GM12878 (cell line): ENCODE results near the gene PKHD1. TPM values are rescaled to one million over a fixed set of nuclear protein-coding genes. Genes with fewer than 3 reads are reported as not detected.

Experiments used
- ATAC-seq: fragments of 200-7000 bp; cut with Tn5 transposase; 3 replicates; pipeline ENCODE4 v1.9.1; 2020; ENCODE audit warnings: mild to moderate bottlenecking, moderate library complexity
- BruUV-seq: library from RNA; stranded (reverse); fragments of 400-500 nt; replicated peaks from 2 replicates; lab custom pipeline; 2021; lab: Mats Ljungman, UMichigan
- CTCF ChIA-PET: fragments of 300-600 bp; sonication (Branson Sonifier 250); formaldehyde crosslinking; extraction: SDS; loops from one replicate; lab custom pipeline; 2021; ENCODE audit warnings: inconsistent platforms; lab: Yijun Ruan, JAX
- POLR2A ChIA-PET: fragments of 350-600 bp; formaldehyde crosslinking; extraction: SDS; loops from one replicate; lab custom pipeline; 2021; ENCODE audit warnings: inconsistent platforms; lab: Charles Lee
- RAD21 ChIA-PET: fragments of 300-600 bp; sonication (Branson Sonifier 250); formaldehyde crosslinking; loops from one replicate; lab custom pipeline; 2023; ENCODE audit warnings: antibody characterized with exemption; ENCODE audit not compliant: unreplicated experiment; lab: Charles Lee
- SMC1A ChIA-PET: fragments of 300-600 bp; sonication (Branson Sonifier 250); formaldehyde crosslinking; loops from one replicate; lab custom pipeline; 2023; ENCODE audit not compliant: unreplicated experiment, uncharacterized antibody; lab: Charles Lee
- DNase-seq: peaks from one replicate; pipeline ENCODE4 v3.0.0-alpha.2; 2011; ENCODE audit warnings: low read depth, low spot score
- FAIRE-seq: peaks from 3 replicates; lab custom pipeline; 2011; peaks lifted over from hg19 to GRCh38; lab: Jason Lieb, UNC
- H2AFZ ChIP-seq: 2 replicates; pipeline ENCODE4 v1.6.0; 2011; ENCODE audit warnings: low read depth, low read length, control low read depth; ENCODE audit not compliant: control insufficient read depth
- H3K27ac ChIP-seq: 2 replicates; pipeline ENCODE4 v1.5.1; 2011; ENCODE audit warnings: control low read depth; ENCODE audit not compliant: control insufficient read depth, insufficient read depth
- H3K27me3 ChIP-seq, 2 experiments: replicated peaks in 1 of 2; 2 replicates each; pipeline versions ENCODE4 v1.6.0 to v1.6.1; 2011; ENCODE audit warnings: low read length in 1 of 2; ENCODE audit not compliant: control insufficient read depth in 2 of 2, insufficient read depth in 2 of 2
- H3K36me3 ChIP-seq, 2 experiments: 2 replicates each; pipeline ENCODE4 v1.5.1; 2011; ENCODE audit warnings: low read length in 1 of 2; ENCODE audit not compliant: control insufficient read depth in 2 of 2, insufficient read depth in 2 of 2
- H3K4me1 ChIP-seq: 2 replicates; pipeline ENCODE4 v1.6.1; 2011; ENCODE audit warnings: mild to moderate bottlenecking, low read length, moderate library complexity, mixed read lengths; ENCODE audit not compliant: control insufficient read depth, insufficient read depth
- H3K4me2 ChIP-seq: 2 replicates; pipeline ENCODE4 v1.6.0; 2011; ENCODE audit warnings: control low read depth; ENCODE audit not compliant: control insufficient read depth, insufficient read depth
- H3K4me3 ChIP-seq: fragments of 200-600 bp; sonication (generic); 2 replicates; pipeline ENCODE4 v1.5.1; 2016
- H3K79me2 ChIP-seq: 2 replicates; pipeline ENCODE4 v1.6.0; 2011; ENCODE audit warnings: low read length; ENCODE audit not compliant: control insufficient read depth, insufficient read depth
- H3K9ac ChIP-seq: 2 replicates; pipeline ENCODE4 v1.8.0; 2011; ENCODE audit warnings: low read length, control low read depth, mixed read lengths; ENCODE audit not compliant: control insufficient read depth, insufficient read depth
- H3K9me3 ChIP-seq: replicated peaks from 3 replicates; pipeline ENCODE4 v1.5.1; 2011; ENCODE audit warnings: mild to moderate bottlenecking, low read length; ENCODE audit not compliant: control insufficient read depth, insufficient read depth
- H4K20me1 ChIP-seq: 2 replicates; pipeline ENCODE4 v1.6.0; 2011; ENCODE audit not compliant: control insufficient read depth, insufficient read depth
- ESRRA ChIP-seq: IDR thresholded peaks from 2 replicates; pipeline ENCODE4 v1.6.1; 2012; ENCODE audit warnings: mild to moderate bottlenecking, low read length, improper control_type of control experiment
- KAT2A ChIP-seq: conservative IDR thresholded peaks from 2 replicates; pipeline ENCODE4 v1.6.1; 2011; ENCODE audit warnings: low read depth, low read length; ENCODE audit not compliant: control insufficient read depth
- NFYA ChIP-seq: IDR thresholded peaks from 2 replicates; pipeline ENCODE4 v1.6.1; 2011; ENCODE audit warnings: low read depth, mild to moderate bottlenecking, low read length, improper control_type of control experiment, borderline replicate concordance
- PAX5 ChIP-seq: IDR thresholded peaks from 2 replicates; pipeline ENCODE4 v1.6.1; 2011; ENCODE audit warnings: low read depth, low read length, borderline replicate concordance
- POLR2A ChIP-seq: IDR thresholded peaks from 2 replicates; pipeline ENCODE4 v1.6.1; 2011; ENCODE audit warnings: low read depth, mild to moderate bottlenecking, low read length
- RBBP5 ChIP-seq: fragments of 200-600 bp; sonication (generic); conservative IDR thresholded peaks from 2 replicates; pipeline ENCODE4 v1.6.1; 2016
- ZNF217 ChIP-seq: fragments of 450-650 bp; IDR thresholded peaks from 2 replicates; pipeline ENCODE4 v1.6.1; 2017; ENCODE audit warnings: antibody characterized with exemption, mild to moderate bottlenecking
- ZNF274 ChIP-seq: IDR thresholded peaks from one replicate; pipeline ENCODE4 v1.8.0; 2011; ENCODE audit not compliant: insufficient read length, insufficient read depth
- WGBS: methylation state at CpG from one replicate; pipeline ENCODE4 v1.1.6; 2016; ENCODE audit warnings: low lambda C conversion rate; ENCODE audit not compliant: insufficient replicate concordance, insufficient coverage; ENCODE audit errors: missing lambda C conversion rate; 5-methylcytosine and 5-hydroxymethylcytosine counted together
- in situ Hi-C: fragments of 300-500 bp; cut with MboI; formaldehyde crosslinking; loops from 9 replicates; pipeline ENCODE4 v1.14.3; 2018; ENCODE audit warnings: mixed read lengths
- intact Hi-C: fragments of 100-400 bp; cut with micrococcal nuclease; formaldehyde crosslinking; loops from one replicate; pipeline ENCODE4 v1.14.2; 2022; ENCODE audit not compliant: unreplicated experiment
- polyA plus RNA-seq, 11 experiments: library from polyadenylated mRNA; depleted of rRNA in 4 of 11; unstranded in 6 of 11; stranded (reverse) in 5 of 11; fragments of >200 nt; fragmentation: Nextera tagmentation in 4 of 11; fragmentation: Illumina TruSeq in 1 of 11; extraction: Ambion mirVana in 4 of 11; extraction: Trizol in 1 of 11; gene quantifications; 1 replicate in 1 of 11; 2 replicates in 10 of 11; pipeline versions ENCODE4 v1.2.1 to v1.2.3, GENCODE V29; 2011 to 2016; ENCODE audit warnings: inconsistent platforms in 2 of 11, missing spikeins in 2 of 11, low read depth in 1 of 11
- total RNA-seq, 4 experiments: library from RNA; depleted of rRNA in 3 of 4; stranded (reverse); fragments of >200 nt in 3 of 4; fragmentation: Illumina TruSeq in 1 of 4; extraction: Trizol in 1 of 4; gene quantifications; 2 replicates each; pipeline versions ENCODE4 v1.2.1 to v1.2.3, GENCODE V29; 2013 to 2021
- TF ChIP-seq, protein P1 (sequence below): fragments of 450-650 bp; IDR thresholded peaks from 2 replicates; pipeline ENCODE4 v1.6.1; 2017; ENCODE audit warnings: mild to moderate bottlenecking

Gene PKHD1
- total and polyA plus RNA-seq, 10 of the 15 experiments (the other 5 are each of a cell fraction or from before 2014, with no cell fraction given) = under 0.01 to 0.90 (median 0.02) TPM; not detected in 1

DNA sequence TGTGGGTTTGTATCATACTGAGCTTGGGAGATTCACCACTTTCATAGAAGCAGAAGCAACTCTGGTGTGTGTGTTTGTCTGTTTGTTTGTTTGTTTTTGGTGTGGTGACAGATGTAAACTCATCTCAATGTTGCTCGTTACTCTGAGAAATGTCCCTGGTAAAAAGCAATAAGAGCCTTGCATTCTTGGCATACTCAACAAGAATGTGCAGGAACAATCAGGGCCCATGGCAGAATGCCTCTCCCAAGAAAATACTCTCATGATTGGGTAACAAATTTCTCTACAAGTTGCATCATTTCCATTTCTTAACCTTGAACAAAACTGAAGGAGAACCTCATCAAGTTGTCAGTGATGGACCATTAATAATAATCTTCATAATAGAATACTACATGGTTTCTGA lies 43.0 kb upstream of the PKHD1 start:
- Histone ChIP-seq H3K27me3 (peaks cover 2 to 3% of the 10 kb centered on the region in 2 experiments; a peak in 2 of 4 replicates), H3K36me3 (no peaks in the 10 kb centered on the region), H3K79me2 (no peaks in the 10 kb centered on the region), H3K9ac (no peak overlapping the region), H3K4me3 (no peak overlapping the region), H4K20me1 (no peaks in the 10 kb centered on the region), H3K4me2 (no peak overlapping the region), H3K9me3 (no peaks in the 10 kb centered on the region), H3K4me1 (no peaks in the 10 kb centered on the region), H3K27ac (no peak overlapping the region), H2AFZ (no peak overlapping the region)
- CTCF ChIA-PET = interaction anchor here (1.3 kb wide), 1 partner anchor 15 kb away, joined by 3 read pairs; no protein-coding TSS in a partner anchor
- ATAC-seq = no peak
- POLR2A ChIA-PET = no interaction called here
- SMC1A ChIA-PET = no interaction called here
- TF ChIP-seq, protein P1, sequence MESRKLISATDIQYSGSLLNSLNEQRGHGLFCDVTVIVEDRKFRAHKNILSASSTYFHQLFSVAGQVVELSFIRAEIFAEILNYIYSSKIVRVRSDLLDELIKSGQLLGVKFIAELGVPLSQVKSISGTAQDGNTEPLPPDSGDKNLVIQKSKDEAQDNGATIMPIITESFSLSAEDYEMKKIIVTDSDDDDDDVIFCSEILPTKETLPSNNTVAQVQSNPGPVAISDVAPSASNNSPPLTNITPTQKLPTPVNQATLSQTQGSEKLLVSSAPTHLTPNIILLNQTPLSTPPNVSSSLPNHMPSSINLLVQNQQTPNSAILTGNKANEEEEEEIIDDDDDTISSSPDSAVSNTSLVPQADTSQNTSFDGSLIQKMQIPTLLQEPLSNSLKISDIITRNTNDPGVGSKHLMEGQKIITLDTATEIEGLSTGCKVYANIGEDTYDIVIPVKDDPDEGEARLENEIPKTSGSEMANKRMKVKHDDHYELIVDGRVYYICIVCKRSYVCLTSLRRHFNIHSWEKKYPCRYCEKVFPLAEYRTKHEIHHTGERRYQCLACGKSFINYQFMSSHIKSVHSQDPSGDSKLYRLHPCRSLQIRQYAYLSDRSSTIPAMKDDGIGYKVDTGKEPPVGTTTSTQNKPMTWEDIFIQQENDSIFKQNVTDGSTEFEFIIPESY = no peak
- TF ChIP-seq NFYA = no peak
- no peak for TF ChIP-seq RBBP5
- no peak for TF ChIP-seq ZNF274
- no peak for TF ChIP-seq PAX5
- TF ChIP-seq ESRRA = no peak
- no peak for TF ChIP-seq ZNF217
- TF ChIP-seq KAT2A = no peak
- TF ChIP-seq POLR2A = no peak
- 0% methylated on average over 1 of the region's 1 CpG for WGBS
- BruUV-seq = no TSS peak
- intact Hi-C loops = loop anchor here (5.0 kb wide), 1 partner anchor 48 kb away; no protein-coding TSS in a partner anchor
- DNase-seq = no peak
- in situ Hi-C loops = no loop called here
- FAIRE-seq = no peak
- RAD21 ChIA-PET = no interaction called here
